GM19351 (cell line): ENCODE data around the gene PCDHB10.
"Not testable (repeated sequence)": the region's sequence is repeated elsewhere in the genome, so short reads cannot be mapped to it uniquely, and the experiment has no call there.

Experiments used
- ATAC-seq: cut with Tn5 transposase; IDR thresholded peaks from one replicate; pipeline ENCODE4 v1.9.1; 2021; ENCODE audit warnings: mild to moderate bottlenecking, moderate library complexity; ENCODE audit not compliant: unreplicated experiment

Gene PCDHB10

DNA sequence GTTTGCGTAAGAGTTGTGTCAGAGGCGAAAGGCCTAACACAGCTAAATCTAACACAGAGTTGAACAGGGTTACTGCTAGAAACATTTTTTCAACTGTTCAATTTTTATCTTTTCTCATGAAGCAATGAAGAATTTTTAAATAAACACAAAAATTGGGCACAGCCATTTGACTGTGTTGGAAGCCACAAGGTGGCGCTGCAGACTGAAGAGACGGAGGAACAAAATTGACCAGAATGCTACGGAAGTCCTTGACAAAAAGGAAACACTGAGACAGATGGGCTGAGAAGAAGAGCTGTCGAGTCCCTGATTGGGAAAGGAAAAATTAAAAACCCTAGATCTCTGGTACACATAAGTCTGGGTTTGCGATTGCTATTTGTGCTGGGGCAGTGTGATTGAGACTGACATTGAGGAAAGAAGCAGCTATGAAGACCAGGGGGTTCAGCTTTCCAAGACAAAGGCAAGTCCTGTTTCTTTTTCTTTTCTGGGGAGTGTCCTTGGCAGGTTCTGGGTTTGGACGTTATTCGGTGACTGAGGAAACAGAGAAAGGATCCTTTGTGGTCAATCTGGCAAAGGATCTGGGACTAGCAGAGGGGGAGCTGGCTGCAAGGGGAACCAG is 5.1 kb upstream of the PCDHB10 start, which contains the start of gene PCDHB9:
Gene PCDHB9, plus strand, starts transcription at position 265 of the 616 bp plus-strand sequence. Its CDS starts 158 bp downstream, at position 423.
- no peak for ATAC-seq

DNA sequence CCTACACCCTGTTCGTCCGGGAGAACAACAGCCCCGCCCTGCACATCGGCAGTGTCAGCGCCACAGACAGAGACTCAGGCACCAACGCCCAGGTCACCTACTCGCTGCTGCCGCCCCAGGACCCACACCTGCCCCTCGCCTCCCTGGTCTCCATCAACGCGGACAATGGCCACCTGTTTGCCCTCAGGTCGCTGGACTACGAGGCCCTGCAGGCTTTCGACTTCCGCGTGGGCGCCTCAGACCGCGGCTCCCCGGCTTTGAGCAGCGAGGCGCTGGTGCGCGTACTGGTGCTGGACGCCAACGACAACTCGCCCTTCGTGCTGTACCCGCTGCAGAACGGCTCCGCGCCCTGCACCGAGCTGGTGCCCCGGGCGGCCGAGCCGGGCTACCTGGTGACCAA is 3.5 kb upstream of the PCDHB10 start:
- ATAC-seq = not testable (repeated sequence)

DNA sequence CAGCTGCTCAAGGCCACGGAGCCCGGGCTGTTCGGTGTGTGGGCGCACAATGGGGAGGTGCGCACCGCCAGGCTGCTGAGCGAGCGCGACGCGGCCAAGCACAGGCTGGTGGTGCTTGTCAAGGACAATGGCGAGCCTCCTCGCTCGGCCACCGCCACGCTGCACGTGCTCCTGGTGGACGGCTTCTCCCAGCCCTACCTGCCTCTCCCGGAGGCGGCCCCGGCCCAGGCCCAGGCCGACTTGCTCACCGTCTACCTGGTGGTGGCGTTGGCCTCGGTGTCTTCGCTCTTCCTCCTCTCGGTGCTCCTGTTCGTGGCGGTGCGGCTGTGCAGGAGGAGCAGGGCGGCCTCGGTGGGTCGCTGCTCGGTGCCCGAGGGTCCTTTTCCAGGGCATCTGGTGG is 3.0 kb upstream of the PCDHB10 start:
- not testable (repeated sequence) for ATAC-seq

DNA sequence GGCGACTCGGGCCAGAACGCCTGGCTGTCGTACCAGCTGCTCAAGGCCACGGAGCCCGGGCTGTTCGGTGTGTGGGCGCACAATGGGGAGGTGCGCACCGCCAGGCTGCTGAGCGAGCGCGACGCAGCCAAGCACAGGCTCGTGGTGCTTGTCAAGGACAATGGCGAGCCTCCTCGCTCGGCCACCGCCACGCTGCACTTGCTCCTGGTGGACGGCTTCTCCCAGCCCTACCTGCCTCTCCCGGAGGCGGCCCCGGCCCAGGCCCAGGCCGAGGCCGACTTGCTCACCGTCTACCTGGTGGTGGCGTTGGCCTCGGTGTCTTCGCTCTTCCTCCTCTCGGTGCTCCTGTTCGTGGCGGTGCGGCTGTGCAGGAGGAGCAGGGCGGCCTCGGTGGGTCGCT is 2.2 kb downstream of the PCDHB10 start:
- ATAC-seq = not testable (repeated sequence)

DNA sequence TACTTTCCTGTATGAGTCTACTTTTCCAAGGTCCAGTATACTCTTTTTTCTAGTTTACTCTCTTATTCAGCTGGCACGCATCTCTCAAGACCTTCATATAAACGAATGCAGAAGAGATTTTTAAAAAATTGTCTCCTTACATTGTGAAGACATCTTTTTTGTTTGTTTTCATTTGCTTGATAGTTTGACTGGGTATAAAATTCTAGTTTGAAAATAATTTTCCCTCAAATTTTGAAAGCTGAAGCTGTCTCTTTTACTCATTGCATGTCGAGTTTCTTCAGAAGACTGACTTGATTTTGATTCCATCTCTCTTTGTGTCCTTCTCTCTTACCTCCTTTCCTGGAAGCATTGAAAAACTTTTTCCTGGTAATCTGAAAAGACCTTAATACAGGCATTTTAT is 4.2 kb downstream of the PCDHB10 start:
- ATAC-seq = no peak

DNA sequence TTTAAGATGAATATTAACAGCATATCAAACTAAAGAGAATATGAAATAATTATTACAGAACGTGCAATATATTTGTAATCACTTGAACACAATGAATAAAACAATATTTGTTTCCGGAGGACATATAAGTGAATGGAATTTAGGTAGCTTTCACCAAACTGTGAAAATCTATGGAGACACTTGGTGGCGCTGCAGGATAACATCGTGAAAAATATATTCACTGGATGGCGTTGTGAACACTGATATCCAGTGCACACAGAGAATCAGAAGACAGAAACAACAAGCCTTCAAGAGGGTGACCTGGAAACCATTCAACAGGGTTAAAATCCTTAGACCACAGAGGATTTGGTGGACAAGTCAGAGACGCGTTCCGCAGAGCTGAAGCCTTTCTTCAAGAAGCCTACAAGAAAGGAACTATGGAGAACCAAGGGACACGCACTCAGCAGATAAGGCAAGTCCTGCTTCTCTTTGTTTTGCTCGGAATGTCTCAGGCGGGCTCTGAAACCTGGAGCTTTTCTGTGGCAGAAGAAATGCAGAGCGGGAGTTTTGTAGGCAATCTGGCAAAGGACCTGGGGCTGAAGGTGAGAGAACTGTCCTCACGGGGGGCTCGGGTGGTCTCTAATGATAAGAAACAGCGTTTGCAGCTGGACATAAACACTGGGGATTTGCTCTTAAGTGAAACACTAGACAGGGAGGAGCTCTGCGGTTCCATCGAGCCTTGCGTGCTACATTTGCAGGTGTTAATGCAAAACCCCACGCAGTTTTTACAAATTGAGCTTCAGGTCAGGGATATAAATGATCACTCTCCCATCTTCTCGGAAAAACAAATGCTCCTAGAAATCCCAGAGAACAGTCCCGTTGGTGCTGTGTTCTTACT is 7.4 kb downstream of the PCDHB10 start, which contains the start of gene PCDHB11:
Gene PCDHB11, plus strand, starts transcription at position 269 of the 877 bp plus-strand sequence. Its CDS starts 148 bp downstream, at position 417.
- no peak for ATAC-seq

DNA sequence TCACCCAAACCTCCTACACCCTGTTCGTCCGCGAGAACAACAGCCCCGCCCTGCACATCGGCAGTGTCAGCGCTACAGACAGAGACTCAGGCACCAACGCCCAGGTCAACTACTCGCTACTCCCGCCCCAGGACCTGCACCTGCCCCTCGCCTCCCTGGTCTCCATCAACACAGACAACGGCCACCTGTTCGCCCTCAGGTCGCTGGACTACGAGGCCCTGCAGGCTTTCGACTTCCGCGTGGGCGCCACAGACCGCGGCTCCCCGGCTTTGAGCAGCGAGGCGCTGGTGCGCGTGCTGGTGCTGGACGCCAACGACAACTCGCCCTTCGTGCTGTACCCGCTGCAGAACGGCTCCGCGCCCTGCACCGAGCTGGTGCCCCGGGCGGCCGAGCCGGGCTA is 9.0 kb downstream of the PCDHB10 start:
- not testable (repeated sequence) for ATAC-seq

DNA sequence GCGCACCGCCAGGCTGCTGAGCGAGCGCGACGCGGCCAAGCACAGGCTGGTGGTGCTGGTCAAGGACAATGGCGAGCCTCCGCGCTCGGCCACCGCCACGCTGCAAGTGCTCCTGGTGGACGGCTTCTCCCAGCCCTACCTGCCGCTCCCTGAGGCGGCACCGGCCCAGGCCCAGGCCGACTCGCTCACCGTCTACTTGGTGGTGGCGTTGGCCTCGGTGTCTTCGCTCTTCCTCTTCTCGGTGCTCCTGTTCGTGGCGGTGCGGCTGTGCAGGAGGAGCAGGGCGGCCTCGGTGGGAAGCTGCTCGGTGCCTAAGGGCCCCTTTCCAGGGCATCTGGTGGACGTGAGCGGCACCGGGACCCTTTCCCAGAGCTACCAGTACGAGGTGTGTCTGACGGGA is 9.5 kb downstream of the PCDHB10 start:
- not testable (repeated sequence) for ATAC-seq

DNA sequence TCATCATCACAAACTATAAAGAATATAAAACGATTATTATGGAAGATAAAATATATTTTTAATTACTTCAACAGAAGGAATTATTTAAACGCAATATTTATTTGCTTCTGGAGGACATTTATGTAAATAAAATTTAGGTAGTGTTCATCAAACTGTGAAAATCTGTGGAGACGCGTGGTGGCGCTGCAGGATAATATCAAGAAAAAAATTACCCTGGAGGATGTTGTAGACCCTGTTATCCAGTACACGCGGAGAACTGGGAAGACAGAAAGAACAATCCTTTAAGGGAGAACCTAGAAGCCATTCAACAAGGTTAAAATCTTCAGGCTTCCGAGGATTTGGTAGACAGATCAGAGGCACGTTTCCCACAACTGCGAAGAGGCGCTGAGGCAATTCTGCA is 16.3 kb downstream of the PCDHB10 start, which contains the start of gene PCDHB12:
Gene PCDHB12, plus strand, starts transcription at position 242 of the 400 bp plus-strand sequence. CDS start 189 bp downstream, outside the sequence.
- no peak for ATAC-seq

DNA sequence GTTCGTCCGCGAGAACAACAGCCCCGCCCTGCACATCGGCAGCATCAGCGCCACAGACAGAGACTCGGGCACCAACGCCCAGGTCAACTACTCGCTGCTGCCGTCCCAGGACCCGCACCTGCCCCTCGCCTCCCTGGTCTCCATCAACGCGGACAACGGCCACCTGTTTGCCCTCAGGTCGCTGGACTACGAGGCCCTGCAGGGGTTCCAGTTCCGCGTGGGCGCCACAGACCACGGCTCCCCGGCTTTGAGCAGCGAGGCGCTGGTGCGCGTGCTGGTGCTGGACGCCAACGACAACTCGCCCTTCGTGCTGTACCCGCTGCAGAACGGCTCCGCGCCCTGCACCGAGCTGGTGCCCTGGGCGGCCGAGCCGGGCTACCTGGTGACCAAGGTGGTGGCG is 18.1 kb downstream of the PCDHB10 start:
- not testable (repeated sequence) for ATAC-seq

DNA sequence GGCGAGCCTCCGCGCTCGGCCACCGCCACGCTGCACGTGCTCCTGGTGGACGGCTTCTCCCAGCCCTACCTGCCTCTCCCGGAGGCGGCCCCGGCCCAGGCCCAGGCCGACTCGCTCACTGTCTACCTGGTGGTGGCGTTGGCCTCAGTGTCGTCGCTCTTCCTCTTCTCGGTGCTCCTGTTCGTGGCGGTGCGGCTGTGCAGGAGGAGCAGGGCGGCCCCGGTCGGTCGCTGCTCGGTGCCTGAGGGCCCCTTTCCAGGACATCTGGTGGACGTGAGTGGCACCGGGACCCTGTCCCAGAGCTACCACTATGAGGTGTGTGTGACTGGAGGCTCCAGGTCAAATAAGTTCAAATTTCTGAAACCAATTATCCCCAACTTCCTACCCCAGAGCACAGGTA is 18.7 kb downstream of the PCDHB10 start:
- ATAC-seq = not testable (repeated sequence)

DNA sequence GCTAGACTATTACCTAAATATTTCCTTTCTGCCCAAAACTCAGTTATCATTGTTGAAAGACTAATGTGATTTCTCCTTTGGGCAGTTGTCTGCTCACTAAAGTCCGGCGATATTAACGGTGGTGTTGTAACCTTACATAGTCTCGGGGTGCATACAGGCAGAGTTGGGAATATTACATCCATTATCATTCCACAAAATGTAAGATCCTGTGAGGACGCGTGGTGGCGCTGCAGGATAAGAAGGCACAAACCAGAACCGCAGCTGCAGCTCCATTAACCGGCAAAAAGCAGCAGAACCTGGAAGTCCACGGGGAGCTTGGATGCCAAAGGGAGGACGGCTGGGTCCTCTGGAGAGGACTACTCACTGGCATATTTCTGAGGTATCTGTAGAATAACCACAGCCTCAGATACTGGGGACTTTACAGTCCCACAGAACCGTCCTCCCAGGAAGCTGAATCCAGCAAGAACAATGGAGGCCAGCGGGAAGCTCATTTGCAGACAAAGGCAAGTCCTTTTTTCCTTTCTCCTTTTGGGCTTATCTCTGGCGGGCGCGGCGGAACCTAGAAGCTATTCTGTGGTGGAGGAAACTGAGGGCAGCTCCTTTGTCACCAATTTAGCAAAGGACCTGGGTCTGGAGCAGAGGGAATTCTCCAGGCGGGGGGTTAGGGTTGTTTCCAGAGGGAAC is 21.6 kb downstream of the PCDHB10 start, which contains the start of gene PCDHB13:
Gene PCDHB13, plus strand, starts transcription at position 264 of the 684 bp plus-strand sequence. Its CDS starts 205 bp downstream, at position 469.
- not testable (repeated sequence) for ATAC-seq

DNA sequence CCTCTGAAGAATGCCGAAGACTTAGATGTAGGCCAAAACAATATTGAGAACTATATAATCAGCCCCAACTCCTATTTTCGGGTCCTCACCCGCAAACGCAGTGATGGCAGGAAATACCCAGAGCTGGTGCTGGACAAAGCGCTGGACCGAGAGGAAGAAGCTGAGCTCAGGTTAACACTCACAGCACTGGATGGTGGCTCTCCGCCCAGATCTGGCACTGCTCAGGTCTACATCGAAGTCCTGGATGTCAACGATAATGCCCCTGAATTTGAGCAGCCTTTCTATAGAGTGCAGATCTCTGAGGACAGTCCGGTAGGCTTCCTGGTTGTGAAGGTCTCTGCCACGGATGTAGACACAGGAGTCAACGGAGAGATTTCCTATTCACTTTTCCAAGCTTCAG is 22.4 kb downstream of the PCDHB10 start:
- ATAC-seq = not testable (repeated sequence)

DNA sequence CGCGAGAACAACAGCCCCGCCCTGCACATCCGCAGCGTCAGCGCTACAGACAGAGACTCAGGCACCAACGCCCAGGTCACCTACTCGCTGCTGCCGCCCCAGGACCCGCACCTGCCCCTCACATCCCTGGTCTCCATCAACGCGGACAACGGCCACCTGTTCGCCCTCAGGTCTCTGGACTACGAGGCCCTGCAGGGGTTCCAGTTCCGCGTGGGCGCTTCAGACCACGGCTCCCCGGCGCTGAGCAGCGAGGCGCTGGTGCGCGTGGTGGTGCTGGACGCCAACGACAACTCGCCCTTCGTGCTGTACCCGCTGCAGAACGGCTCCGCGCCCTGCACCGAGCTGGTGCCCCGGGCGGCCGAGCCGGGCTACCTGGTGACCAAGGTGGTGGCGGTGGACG is 23.4 kb downstream of the PCDHB10 start:
- not testable (repeated sequence) for ATAC-seq

DNA sequence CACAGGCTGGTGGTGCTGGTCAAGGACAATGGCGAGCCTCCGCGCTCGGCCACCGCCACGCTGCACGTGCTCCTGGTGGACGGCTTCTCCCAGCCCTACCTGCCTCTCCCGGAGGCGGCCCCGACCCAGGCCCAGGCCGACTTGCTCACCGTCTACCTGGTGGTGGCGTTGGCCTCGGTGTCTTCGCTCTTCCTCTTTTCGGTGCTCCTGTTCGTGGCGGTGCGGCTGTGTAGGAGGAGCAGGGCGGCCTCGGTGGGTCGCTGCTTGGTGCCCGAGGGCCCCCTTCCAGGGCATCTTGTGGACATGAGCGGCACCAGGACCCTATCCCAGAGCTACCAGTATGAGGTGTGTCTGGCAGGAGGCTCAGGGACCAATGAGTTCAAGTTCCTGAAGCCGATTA is 23.9 kb downstream of the PCDHB10 start:
- ATAC-seq = not testable (repeated sequence)

DNA sequence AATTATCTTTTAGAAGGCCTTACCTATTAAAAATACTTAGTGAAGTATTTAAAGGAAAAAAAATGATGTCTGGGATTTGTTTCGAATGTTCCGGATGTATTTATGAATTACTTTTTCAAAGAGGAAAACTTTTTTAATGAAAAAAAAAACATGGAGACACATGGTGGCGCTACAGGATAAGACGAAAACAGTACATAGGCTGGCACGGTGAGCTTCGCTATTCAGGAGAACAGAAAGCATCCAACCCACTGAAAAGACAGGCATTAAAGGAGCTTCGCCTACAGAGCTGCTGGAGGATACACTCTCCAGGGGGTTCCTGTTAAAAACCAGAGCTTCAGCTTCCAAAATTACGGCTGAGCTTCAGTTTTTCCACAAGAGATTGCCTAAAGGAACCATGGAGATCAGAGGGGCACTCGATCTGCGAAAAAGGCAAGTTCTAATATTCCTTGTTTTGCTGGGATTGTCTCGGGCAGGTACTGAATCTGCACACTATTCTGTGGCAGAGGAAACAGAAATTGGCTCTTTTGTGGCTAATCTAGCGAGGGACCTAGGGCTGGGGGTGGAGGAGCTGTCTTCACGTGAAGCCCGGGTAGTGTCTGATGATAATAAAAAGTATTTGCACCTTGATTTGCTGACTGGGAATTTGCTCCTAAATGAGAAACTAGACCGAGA is 31.1 kb downstream of the PCDHB10 start, which contains the start of gene PCDHB14:
Gene PCDHB14, plus strand, starts transcription at position 232 of the 672 bp plus-strand sequence. Its CDS starts 163 bp downstream, at position 395.
- no peak for ATAC-seq

DNA sequence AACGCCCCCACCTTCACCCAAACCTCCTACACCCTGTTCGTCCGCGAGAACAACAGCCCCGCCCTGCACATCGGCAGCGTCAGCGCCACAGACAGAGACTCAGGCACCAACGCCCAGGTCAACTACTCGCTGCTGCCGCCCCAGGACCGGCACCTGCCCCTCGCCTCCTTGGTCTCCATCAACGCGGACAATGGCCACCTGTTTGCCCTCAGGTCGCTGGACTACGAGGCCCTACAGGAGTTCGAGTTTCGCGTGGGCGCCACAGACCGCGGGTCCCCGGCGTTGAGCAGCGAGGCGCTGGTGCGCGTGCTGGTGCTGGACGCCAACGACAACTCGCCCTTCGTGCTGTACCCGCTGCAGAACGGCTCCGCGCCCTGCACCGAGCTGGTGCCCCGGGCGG is 32.7 kb downstream of the PCDHB10 start:
- not testable (repeated sequence) for ATAC-seq

DNA sequence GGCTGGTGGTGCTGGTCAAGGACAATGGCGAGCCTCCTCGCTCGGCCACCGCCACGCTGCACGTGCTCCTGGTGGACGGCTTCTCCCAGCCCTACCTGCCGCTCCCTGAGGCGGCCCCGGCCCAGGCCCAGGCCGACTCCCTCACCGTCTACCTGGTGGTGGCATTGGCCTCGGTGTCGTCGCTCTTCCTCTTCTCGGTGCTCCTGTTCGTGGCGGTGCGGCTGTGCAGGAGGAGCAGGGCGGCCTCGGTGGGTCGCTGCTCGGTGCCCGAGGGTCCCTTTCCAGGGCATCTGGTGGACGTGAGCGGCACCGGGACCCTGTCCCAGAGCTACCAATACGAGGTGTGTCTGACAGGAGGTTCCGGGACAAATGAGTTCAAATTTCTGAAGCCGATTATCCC is 33.3 kb downstream of the PCDHB10 start:
- not testable (repeated sequence) for ATAC-seq

DNA sequence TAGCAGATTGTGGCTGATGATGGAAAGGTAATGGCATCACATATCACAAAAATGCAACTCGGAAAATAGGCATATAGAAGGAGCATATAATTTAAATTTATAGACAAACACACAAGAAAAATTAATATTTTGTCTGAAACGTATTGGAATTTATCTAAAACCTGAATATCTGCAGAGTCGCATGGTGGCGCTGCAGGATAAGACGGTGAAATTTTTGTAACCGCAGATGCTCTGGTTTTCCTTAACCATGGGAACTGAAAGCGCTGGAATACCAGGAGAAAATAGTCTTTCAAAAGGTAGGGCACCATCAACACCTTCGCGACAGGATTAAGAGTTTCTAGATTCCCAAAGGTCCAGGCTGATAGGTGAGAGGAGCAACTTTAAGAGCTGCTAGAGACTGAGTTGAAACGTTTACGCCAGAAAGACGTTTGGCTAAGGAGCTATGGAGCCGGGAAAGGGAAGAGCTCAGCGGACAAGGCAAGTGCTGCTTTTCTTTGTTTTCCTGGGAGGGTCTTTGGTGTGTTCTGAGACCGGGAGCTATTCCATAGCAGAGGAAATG is 42.0 kb downstream of the PCDHB10 start:
- ATAC-seq = no peak

DNA sequence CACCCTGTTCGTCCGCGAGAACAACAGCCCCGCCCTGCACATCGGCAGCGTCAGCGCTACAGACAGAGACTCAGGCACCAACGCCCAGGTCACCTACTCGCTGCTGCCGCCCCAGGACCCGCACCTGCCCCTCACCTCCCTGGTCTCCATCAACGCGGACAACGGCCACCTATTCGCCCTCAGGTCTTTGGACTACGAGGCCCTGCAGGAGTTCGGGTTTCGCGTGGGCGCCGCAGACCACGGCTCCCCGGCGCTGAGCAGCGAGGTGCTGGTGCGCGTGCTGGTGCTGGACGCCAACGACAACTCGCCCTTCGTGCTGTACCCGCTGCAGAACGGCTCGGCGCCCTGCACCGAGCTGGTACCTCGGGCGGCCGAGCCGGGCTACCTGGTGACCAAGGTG is 43.8 kb downstream of the PCDHB10 start:
- ATAC-seq = not testable (repeated sequence)
